Natural killer cell (primary cell): ENCODE measurements around the gene HCFC1. TPM values are rescaled to one million over a fixed set of nuclear protein-coding genes. Genes with fewer than 3 reads are reported as not detected.

ENCODE experiments used
- ATAC-seq, 3 donors: fragments of 150-1000 bp in 2 of 3; fragments of 200-7000 bp in 1 of 3; cut with Tn5 transposase; 1 replicate in 1 of 3; 2 replicates in 2 of 3; pipeline ENCODE4 v1.10.0; 2021; ENCODE audit warnings: mild to moderate bottlenecking in 2 of 3, moderate library complexity in 2 of 3
- DNase-seq, 2 donors: peaks; one replicate each; pipeline versions ENCODE4 v3.0.0 to v3.0.0-alpha.2; 2013 to 2021; ENCODE audit warnings: mixed read lengths in 1 of 2
- H3K27ac ChIP-seq: one replicate; pipeline ENCODE4 v1.5.1; 2013; ENCODE audit warnings: mild to moderate bottlenecking, low read length
- H3K27me3 ChIP-seq: one replicate; pipeline ENCODE4 v1.6.1; 2013; ENCODE audit warnings: low read length; ENCODE audit not compliant: control insufficient read depth, insufficient read depth
- H3K36me3 ChIP-seq: one replicate; pipeline ENCODE4 v1.6.1; 2013; ENCODE audit warnings: low read length; ENCODE audit not compliant: control insufficient read depth, insufficient read depth
- H3K4me1 ChIP-seq: one replicate; pipeline ENCODE4 v1.6.1; 2013; ENCODE audit warnings: low read length; ENCODE audit not compliant: control insufficient read depth, insufficient read depth
- H3K4me3 ChIP-seq: one replicate; pipeline ENCODE4 v1.5.1; 2013; ENCODE audit warnings: low read length
- H3K9me3 ChIP-seq: one replicate; pipeline ENCODE4 v1.6.1; 2013; ENCODE audit warnings: low read length; ENCODE audit not compliant: control insufficient read depth, insufficient read depth
- H3K27ac Mint-ChIP-seq, 2 donors: one replicate each; pipeline ENCODE4 v1.8.0; 2022; ENCODE audit warnings: mild to moderate bottlenecking in 2 of 2, mixed read lengths in 2 of 2, moderate library complexity in 1 of 2
- H3K27me3 Mint-ChIP-seq, 2 donors: one replicate each; pipeline ENCODE4 v1.8.0; 2022; ENCODE audit warnings: low read depth in 2 of 2, mixed read lengths in 2 of 2
- H3K36me3 Mint-ChIP-seq: one replicate; pipeline ENCODE4 v1.8.0; 2022; ENCODE audit warnings: mixed read lengths
- H3K4me1 Mint-ChIP-seq, 2 donors: one replicate each; pipeline ENCODE4 v1.8.0; 2022; ENCODE audit warnings: mixed read lengths in 2 of 2
- H3K4me3 Mint-ChIP-seq: one replicate; pipeline ENCODE4 v1.8.0; 2022; ENCODE audit warnings: mild to moderate bottlenecking, moderate library complexity, mixed read lengths
- H3K9me3 Mint-ChIP-seq, 2 donors: one replicate each; pipeline ENCODE4 v1.8.0; 2022; ENCODE audit warnings: mixed read lengths in 2 of 2
- CTCF ChIP-seq: fragments of 200-600 bp; IDR thresholded peaks from one replicate; pipeline ENCODE4 v1.8.0; 2022; ENCODE audit warnings: antibody characterized with exemption
- WGBS: methylation state at CpG from one replicate; pipeline ENCODE4 v1.1.7; 2013; ENCODE audit warnings: missing lambda C conversion rate; ENCODE audit not compliant: insufficient coverage; 5-methylcytosine and 5-hydroxymethylcytosine counted together
- intact Hi-C: fragments of 100-400 bp; cut with micrococcal nuclease; formaldehyde crosslinking; loops from one replicate; pipeline ENCODE4 v1.14.2; 2022
- total RNA-seq, 4 donors: library from RNA; stranded (reverse); fragments of 120-200 nt in 1 of 4; gene quantifications; one replicate each; pipeline versions ENCODE4 v1.2.3 to v1.2.4, GENCODE V29; 2013 to 2022

The HCFC1 gene
- total RNA-seq, 3 donors from 2014 or later (not counting 1 experiment from before 2014, with no cell fraction given), result 65.2 to 76.7 (median 67.5) TPM

- H3K27ac Mint-ChIP-seq, result peak within 1 kb of the TSS; percentile 53 to 90
- 12% methylated on average over 31 of the region's 31 CpGs for WGBS
- H3K27ac ChIP-seq, result peak within 1 kb of the TSS; percentile 50
- H3K4me1 Mint-ChIP-seq, result peaks cover 15 to 29% of the 10 kb centered on the region in 2 donors
- peak within 1 kb of the TSS; percentile 44 for H3K4me3 ChIP-seq
- intact Hi-C loops, result no loop called here
- no peak for TF ChIP-seq CTCF
- H3K27me3 ChIP-seq, result no peaks in the 10 kb centered on the region
- H3K9me3 ChIP-seq, result no peaks in the 10 kb centered on the region
- H3K4me3 Mint-ChIP-seq, result peak within 1 kb of the TSS; percentile 87
- peaks cover 62% of the 10 kb centered on the region for H3K4me1 ChIP-seq
- H3K27me3 Mint-ChIP-seq, result no peaks in the 10 kb centered on the region
- peaks cover 6% of the 10 kb centered on the region for H3K36me3 ChIP-seq
- no peaks in the 10 kb centered on the region for H3K36me3 Mint-ChIP-seq
- H3K9me3 Mint-ChIP-seq, result no peaks in the 10 kb centered on the region
- peak in 1 of 2 donors; percentile 59 for DNase-seq
- ATAC-seq, result peak; percentile 46 to 64 (median 47)
Measured at GRCh38 chrX:153944140-153944799, 27.3 kb downstream of the HCFC1 start, which contains the start of gene RENBP. TSS of gene RENBP (minus strand) at chrX:153944643. CDS start at chrX:153944610, 33 bp downstream.

GRCh38 chrX:153941336-153942252 is 30.0 kb downstream of the HCFC1 start:
- no peak for DNase-seq
- no peaks in the 10 kb centered on the region for H3K36me3 ChIP-seq
- no peaks in the 10 kb centered on the region for H3K36me3 Mint-ChIP-seq
- no peaks in the 10 kb centered on the region for H3K27me3 ChIP-seq
- intact Hi-C loops, result no loop called here
- no peaks in the 10 kb centered on the region for H3K9me3 Mint-ChIP-seq
- H3K4me1 Mint-ChIP-seq, result peaks cover 5 to 12% of the 10 kb centered on the region in 2 donors
- H3K27me3 Mint-ChIP-seq, result no peaks in the 10 kb centered on the region
- H3K4me1 ChIP-seq, result peaks cover 35% of the 10 kb centered on the region
- no peaks in the 10 kb centered on the region for H3K9me3 ChIP-seq
- TF ChIP-seq CTCF, result no peak
- WGBS, result 41% methylated on average over 11 of the region's 23 CpGs
- peak overlapping the region in 1 of 2 donors; percentile 47 for H3K27ac Mint-ChIP-seq
- H3K4me3 Mint-ChIP-seq, result peak overlapping the region; percentile 59
- H3K4me3 ChIP-seq, result no peak overlapping the region
- no peak for ATAC-seq
- H3K27ac ChIP-seq, result no peak overlapping the region

DNA sequence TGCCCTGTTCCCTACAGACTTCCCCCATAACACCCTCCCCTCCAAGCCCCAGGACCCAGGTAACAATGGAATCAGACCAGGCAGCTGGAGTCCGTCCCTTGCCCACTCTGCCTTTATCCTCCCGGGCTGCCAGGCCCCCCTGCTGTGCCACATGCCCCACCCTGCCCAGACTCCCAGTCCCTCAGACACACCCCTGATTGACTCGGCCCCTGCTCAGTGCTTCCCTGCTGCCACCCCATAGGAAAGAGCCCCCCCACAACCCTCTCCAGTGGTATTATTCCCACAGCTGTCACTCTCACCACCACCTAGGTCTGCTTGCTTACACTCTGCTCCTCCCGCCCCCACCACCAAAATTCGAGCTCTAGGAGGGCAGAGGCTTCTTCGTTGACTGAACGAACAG is 32.0 kb downstream of the HCFC1 start:
- Histone ChIP-seq H3K4me1 (peaks cover 26% of the 10 kb centered on the region), H3K36me3 (no peaks in the 10 kb centered on the region), H3K27me3 (no peaks in the 10 kb centered on the region), H3K4me3 (no peak overlapping the region), H3K9me3 (no peaks in the 10 kb centered on the region), H3K27ac (no peak overlapping the region)
- Mint-ChIP-seq H3K4me3 (no peak overlapping the region), H3K9me3 (no peaks in the 10 kb centered on the region), H3K4me1 (peaks cover 5 to 13% of the 10 kb centered on the region in 2 donors), H3K36me3 (no peaks in the 10 kb centered on the region), H3K27ac (no peak overlapping the region), H3K27me3 (no peaks in the 10 kb centered on the region)
- intact Hi-C loops, result no loop called here
- DNase-seq, result no peak
- no peak for ATAC-seq
- no peak for TF ChIP-seq CTCF
- 94% methylated on average over 7 of the region's 7 CpGs for WGBS
